ENCODE data around the gene ADGRD1. TPM values are rescaled to one million over a fixed set of nuclear protein-coding genes. Genes with fewer than 3 reads are reported as not detected.

ADGRD1 gene
- total RNA-seq, 3 donors from 2014 or later, result 11.6 to 47.5 (median 18.7) TPM

DNA sequence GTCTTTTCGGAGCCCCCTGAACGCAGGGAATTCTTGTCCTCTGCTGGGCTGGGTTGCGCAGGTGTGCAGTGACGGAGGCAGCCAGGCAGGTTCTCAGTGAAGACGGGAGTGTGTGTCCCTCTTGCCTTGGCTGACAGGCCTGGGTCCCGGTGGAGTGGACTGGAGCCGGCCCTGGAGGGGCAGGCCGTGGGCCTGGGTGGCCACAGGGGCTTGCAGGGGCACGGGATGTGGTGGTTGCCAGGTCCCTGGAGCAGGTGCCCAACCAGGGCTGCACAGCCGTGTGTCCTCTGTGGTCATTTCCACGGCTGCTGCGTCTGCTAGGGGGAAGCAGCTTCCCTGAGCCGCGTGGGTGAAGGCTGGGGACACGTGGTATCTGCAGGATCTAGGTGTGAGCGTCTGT lies 79.8 kb downstream of the ADGRD1 start:
- Histone ChIP-seq H3K4me1 (no peaks in the 10 kb centered on the region), H3K27me3 (no peaks in the 10 kb centered on the region), H3K27ac (no peak overlapping the region), H3K36me3 (no peaks in the 10 kb centered on the region), H3K9me3 (no peaks in the 10 kb centered on the region), H3K4me3 (no peak overlapping the region)
- DNase-seq (ENCODE audit: low spot score in 2 of 2), result no peak
- TF ChIP-seq POLR2AphosphoS5 (IDR thresholded peaks at IDR 0.05) (no peak), POLR2A (IDR thresholded peaks at IDR 0.05) (no peak)
- TF ChIP-seq, protein P1, sequence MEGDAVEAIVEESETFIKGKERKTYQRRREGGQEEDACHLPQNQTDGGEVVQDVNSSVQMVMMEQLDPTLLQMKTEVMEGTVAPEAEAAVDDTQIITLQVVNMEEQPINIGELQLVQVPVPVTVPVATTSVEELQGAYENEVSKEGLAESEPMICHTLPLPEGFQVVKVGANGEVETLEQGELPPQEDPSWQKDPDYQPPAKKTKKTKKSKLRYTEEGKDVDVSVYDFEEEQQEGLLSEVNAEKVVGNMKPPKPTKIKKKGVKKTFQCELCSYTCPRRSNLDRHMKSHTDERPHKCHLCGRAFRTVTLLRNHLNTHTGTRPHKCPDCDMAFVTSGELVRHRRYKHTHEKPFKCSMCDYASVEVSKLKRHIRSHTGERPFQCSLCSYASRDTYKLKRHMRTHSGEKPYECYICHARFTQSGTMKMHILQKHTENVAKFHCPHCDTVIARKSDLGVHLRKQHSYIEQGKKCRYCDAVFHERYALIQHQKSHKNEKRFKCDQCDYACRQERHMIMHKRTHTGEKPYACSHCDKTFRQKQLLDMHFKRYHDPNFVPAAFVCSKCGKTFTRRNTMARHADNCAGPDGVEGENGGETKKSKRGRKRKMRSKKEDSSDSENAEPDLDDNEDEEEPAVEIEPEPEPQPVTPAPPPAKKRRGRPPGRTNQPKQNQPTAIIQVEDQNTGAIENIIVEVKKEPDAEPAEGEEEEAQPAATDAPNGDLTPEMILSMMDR (IDR thresholded peaks at IDR 0.05), result no peak
- intact Hi-C loops (cut with DNase I; ENCODE audit: low total_unique reads), result no loop called here

DNA sequence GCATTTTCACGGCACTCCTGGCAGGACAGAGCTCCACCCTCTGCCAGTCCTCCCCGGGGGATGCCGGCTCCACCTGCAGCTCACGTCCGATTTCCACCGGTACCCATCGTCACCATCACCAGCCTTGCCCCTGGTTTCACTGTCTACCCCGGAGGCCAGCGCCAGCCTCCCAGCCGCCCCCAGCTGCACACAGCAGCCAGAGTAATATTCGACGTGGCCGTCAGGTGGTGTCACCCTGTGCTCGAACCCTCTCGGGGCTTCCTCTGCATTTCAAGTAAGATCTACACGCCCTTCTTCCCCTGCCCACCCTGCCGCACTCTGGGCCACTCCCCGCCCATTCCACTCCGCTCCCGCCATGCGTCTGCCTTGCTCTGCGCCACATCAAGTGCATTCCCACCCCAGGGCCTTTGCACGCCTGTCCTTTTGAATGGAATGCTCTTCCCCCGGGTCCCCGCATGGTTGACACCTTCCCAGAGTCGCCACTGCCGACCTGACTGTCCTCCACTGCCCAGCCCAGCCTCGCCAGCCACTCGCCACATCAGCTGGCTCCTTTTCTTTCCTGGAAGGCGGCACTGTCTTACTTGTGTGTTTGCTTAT lies 80.3 kb downstream of the ADGRD1 start:
- no peak overlapping the region for H3K27ac ChIP-seq
- no peak overlapping the region for H3K4me3 ChIP-seq
- TF ChIP-seq POLR2A (IDR thresholded peaks at IDR 0.05) (no peak), POLR2AphosphoS5 (IDR thresholded peaks at IDR 0.05) (no peak)
- TF ChIP-seq, protein P1 (IDR thresholded peaks at IDR 0.05), result no peak
- H3K4me1 ChIP-seq, result no peaks in the 10 kb centered on the region
- intact Hi-C loops (cut with DNase I; ENCODE audit: low total_unique reads), result no loop called here
- no peak for DNase-seq (ENCODE audit: low spot score in 2 of 2)
- no peaks in the 10 kb centered on the region for H3K27me3 ChIP-seq
- H3K9me3 ChIP-seq, result no peaks in the 10 kb centered on the region
- H3K36me3 ChIP-seq, result no peaks in the 10 kb centered on the region

DNA sequence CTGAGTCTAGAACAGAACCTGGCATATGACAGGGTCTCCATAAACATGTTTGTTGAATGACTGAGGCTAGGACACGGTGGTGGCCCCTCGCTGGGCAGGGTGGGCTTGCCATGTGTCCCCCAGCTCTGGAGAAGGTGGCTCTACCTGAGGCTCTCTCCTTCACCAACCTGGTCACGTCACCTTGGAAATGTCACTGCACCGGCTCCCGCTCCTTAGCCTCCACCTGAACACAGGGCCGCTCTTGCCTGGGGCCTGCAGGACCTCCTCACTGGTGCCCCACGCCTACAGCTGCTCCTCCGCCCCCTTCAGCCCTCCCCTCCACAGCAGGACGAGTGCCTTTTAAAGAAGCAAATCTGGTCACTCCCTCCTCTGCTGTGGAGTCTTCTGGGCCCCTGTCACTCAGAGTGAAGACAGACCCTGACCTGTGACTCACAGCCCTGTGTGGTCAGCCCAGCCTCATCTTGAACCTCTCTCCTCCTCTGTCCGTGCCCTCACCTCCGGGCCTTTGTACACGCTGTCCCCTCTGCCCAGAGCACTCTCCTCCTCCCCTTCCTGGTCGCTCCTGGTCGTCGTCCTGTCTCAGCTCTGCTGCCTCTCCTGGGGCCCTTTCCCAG lies 81.0 kb downstream of the ADGRD1 start:
- TF ChIP-seq, protein P1 (IDR thresholded peaks at IDR 0.05), result no peak
- no peak for TF ChIP-seq POLR2AphosphoS5 (IDR thresholded peaks at IDR 0.05)
- TF ChIP-seq POLR2A (IDR thresholded peaks at IDR 0.05), result no peak
- intact Hi-C loops (cut with DNase I; ENCODE audit: low total_unique reads), result no loop called here

DNA sequence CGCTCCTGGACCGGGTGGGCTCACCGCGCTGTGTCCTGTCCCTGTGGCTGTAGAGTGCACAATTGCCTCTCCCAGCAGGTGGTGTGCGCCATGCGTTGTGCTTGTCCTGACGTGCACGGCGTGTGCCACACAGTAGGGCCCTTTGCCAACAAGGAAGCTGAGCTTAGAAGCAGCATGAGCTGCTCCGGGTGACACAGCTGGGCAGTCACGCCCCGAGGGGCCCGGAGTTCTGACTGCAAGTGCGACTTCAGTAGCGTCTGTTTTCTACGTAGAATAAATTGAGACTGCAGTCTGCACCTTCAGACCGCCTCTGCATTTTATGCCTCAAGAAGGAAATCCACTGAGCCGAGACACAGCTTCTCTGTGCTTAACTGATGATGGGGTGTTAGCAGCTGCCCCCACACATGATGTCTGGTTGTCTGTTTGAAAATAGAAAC lies 81.6 kb downstream of the ADGRD1 start:
- no peaks in the 10 kb centered on the region for H3K36me3 ChIP-seq
- no peaks in the 10 kb centered on the region for H3K4me1 ChIP-seq
- TF ChIP-seq POLR2AphosphoS5 (IDR thresholded peaks at IDR 0.05) (no peak), POLR2A (IDR thresholded peaks at IDR 0.05) (no peak)
- TF ChIP-seq, protein P1 (IDR thresholded peaks at IDR 0.05), result no peak
- intact Hi-C loops (cut with DNase I; ENCODE audit: low total_unique reads), result no loop called here
- H3K9me3 ChIP-seq, result no peaks in the 10 kb centered on the region
- H3K27ac ChIP-seq, result no peak overlapping the region
- H3K27me3 ChIP-seq, result no peaks in the 10 kb centered on the region
- no peak overlapping the region for H3K4me3 ChIP-seq
- DNase-seq (ENCODE audit: low spot score in 2 of 2), result no peak

More for the DNA sequence above, 81.0 kb downstream of the ADGRD1 start:
- Histone ChIP-seq H3K4me3 (no peak overlapping the region), H3K27me3 (no peaks in the 10 kb centered on the region), H3K9me3 (no peaks in the 10 kb centered on the region), H3K27ac (no peak overlapping the region), H3K4me1 (no peaks in the 10 kb centered on the region), H3K36me3 (no peaks in the 10 kb centered on the region)
- DNase-seq (ENCODE audit: low spot score in 2 of 2), result no peak

DNA sequence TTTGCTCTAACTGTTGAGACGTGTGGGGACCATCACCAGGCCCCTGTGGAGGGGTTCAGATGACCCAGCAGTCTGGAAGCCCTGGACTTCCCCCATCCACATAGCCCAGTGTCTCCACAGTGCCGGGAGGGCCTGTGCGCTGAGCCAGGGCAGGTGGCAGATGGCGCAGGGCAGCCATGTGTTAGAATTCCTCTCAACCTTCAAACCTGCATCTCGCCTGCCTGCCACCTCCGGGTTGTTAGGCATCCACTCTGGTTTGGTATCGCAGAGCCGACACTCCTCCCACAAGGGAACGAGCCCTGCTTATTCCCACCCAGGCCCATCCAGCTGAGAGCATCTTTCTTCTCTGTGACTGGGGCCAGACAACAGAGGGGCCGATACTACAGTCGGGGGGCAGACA lies 84.5 kb downstream of the ADGRD1 start:
- DNase-seq (ENCODE audit: low spot score in 2 of 2), result no peak
- Histone ChIP-seq H3K9me3 (no peaks in the 10 kb centered on the region), H3K4me1 (no peaks in the 10 kb centered on the region), H3K27me3 (no peaks in the 10 kb centered on the region), H3K4me3 (no peak overlapping the region), H3K36me3 (no peaks in the 10 kb centered on the region), H3K27ac (no peak overlapping the region)
- TF ChIP-seq POLR2A (IDR thresholded peaks at IDR 0.05), result no peak
- no peak for TF ChIP-seq POLR2AphosphoS5 (IDR thresholded peaks at IDR 0.05)
- TF ChIP-seq, protein P1 (IDR thresholded peaks at IDR 0.05), result no peak
- intact Hi-C loops (cut with DNase I; ENCODE audit: low total_unique reads), result no loop called here

All from breast epithelium (tissue), 4 donors.